GM21447 (cell line): Measurements from ENCODE around the gene UNC45A.

Experiments used
- ATAC-seq: cut with Tn5 transposase; IDR thresholded peaks from one replicate; pipeline ENCODE4 v1.9.1; 2021; ENCODE audit not compliant: unreplicated experiment

UNC45A gene

GRCh38 chr15:90998737-90999136 lies 63.7 kb downstream of the UNC45A start:
- no peak for ATAC-seq

GRCh38 chr15:91001209-91001608 lies 66.1 kb downstream of the UNC45A start:
- ATAC-seq, result no peak
